ENCODE results near the gene TMTC1. TPM values are rescaled to one million over a fixed set of nuclear protein-coding genes. Genes with fewer than 3 reads are reported as not detected.
A peak's percentile ranks its signal among the peaks of the same experiment; 100 is the strongest.
"Not testable (repeated sequence)": the region's sequence is repeated elsewhere in the genome, so short reads cannot be mapped to it uniquely, and the experiment has no call there.

Gene TMTC1
- total RNA-seq, 1 experiment from 2014 or later: 4.8 TPM

DNA sequence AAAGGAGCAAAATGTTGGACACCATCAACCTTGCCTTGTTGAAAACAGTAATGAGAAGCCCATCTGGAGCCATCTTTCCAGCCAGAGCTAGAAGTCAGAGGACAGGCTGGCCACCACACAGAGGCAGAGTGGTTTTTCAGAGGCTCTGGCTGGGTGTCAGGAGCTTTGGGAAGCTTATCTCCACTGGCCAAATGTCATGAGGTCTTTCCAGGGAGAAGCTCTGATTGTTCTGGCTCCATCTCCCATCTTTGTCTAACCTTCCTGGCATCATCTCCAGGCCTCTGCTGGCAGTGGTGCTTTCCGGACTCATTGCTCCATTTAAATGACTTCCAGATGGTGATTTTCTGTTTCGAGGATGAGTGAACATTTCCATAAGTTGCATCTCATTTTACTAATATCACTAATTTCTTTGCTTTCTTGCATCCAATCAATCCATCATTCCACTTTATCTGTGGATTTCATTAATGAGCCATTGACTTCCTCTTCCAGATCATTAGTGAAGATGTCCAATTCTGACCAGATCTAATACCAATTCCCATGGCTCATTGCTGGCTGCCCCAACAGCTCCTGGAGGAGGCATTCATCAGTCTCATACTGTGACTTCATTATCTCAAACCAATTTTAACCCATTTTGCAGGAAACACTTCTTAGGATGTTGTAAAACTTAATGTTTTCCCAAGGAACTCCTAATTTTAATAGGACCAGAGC is 35.3 kb upstream of the TMTC1 start:
- Histone ChIP-seq H3K36me3 (ENCODE audit: low read depth) (no peaks in the 10 kb centered on the region), H3K27me3 (ENCODE audit: insufficient read depth, low read depth) (no peaks in the 10 kb centered on the region), H3K4me3 (no peak overlapping the region), H4K20me1 (ENCODE audit: insufficient read depth) (no peaks in the 10 kb centered on the region), H3K9me3 (ENCODE audit: insufficient read depth, low read depth) (no peaks in the 10 kb centered on the region), H3K9me2 (ENCODE audit: insufficient read depth) (peaks cover 5% of the 10 kb centered on the region; the same call in 1 of the 2 replicates), H3K79me2 (ENCODE audit: low read depth) (no peaks in the 10 kb centered on the region), H3K4me1 (replicated peaks; ENCODE audit: insufficient read depth) (no peaks in the 10 kb centered on the region), H3K27ac (no peak overlapping the region), H2AFZ (no peak overlapping the region), H3F3A (ENCODE audit: insufficient read depth, low read depth) (no peaks in the 10 kb centered on the region), H3K4me2 (no peak overlapping the region)
- intact Hi-C loops (cut with micrococcal nuclease; ENCODE audit: unreplicated experiment): no loop called here
- no TSS peak for BruUV-seq (replicated peaks)
- ChIA-PET POLR2A (ENCODE audit: unreplicated experiment) (no interaction called here), CTCF (no interaction called here)
- TF ChIP-seq EZH2 (IDR thresholded peaks at IDR 0.05; ENCODE audit: low read depth): no peak
- TF ChIP-seq, protein P1, sequence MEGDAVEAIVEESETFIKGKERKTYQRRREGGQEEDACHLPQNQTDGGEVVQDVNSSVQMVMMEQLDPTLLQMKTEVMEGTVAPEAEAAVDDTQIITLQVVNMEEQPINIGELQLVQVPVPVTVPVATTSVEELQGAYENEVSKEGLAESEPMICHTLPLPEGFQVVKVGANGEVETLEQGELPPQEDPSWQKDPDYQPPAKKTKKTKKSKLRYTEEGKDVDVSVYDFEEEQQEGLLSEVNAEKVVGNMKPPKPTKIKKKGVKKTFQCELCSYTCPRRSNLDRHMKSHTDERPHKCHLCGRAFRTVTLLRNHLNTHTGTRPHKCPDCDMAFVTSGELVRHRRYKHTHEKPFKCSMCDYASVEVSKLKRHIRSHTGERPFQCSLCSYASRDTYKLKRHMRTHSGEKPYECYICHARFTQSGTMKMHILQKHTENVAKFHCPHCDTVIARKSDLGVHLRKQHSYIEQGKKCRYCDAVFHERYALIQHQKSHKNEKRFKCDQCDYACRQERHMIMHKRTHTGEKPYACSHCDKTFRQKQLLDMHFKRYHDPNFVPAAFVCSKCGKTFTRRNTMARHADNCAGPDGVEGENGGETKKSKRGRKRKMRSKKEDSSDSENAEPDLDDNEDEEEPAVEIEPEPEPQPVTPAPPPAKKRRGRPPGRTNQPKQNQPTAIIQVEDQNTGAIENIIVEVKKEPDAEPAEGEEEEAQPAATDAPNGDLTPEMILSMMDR (conservative IDR thresholded peaks at IDR 0.05): no peak
- no peak for DNase-seq

DNA sequence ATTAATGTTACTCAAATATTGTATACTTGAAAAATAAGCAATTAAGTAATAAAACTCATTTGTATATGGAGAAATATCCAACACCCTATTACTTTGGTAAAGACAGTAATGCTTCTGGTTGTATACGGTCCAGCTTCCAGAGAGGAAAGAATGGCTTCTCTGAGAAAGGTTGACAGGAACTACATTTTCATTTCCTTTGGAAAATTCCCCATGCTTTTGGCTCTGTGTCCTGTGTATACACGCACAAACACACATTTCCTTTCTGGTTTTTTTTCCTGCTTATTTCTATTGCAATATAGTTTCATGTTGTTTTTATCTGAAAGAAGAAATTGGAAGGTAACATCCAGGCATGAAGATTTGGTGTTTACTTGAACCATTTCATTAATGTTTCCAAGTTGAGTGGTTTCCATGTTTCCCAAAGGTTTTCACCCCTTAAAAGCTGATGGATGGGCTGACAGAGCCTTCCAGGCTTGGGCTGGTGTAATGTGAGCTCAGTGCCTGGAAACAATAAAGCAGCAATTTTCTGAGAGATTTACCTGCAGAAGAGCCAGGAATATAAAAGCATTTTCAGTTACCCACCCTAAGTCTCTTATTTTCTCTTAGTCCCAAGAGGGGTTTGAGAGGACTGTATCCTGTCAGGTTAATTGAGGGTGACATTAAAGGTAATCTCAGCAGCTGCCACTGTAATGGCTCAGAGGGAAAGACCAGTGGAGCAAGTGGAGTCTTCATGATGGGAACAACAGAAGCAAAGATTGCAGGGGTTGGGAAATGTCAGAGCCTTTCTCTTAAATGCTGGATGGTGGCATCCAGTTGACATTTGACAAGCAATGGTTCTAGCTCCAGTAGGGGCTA is 33.4 kb upstream of the TMTC1 start:
- Histone ChIP-seq H3K4me2 (no peak overlapping the region), H3K9me3 (ENCODE audit: insufficient read depth, low read depth) (no peaks in the 10 kb centered on the region), H3K27ac (no peak overlapping the region), H3K4me1 (replicated peaks; ENCODE audit: insufficient read depth) (no peaks in the 10 kb centered on the region), H3F3A (ENCODE audit: insufficient read depth, low read depth) (no peaks in the 10 kb centered on the region), H4K20me1 (ENCODE audit: insufficient read depth) (no peaks in the 10 kb centered on the region), H3K27me3 (ENCODE audit: insufficient read depth, low read depth) (no peaks in the 10 kb centered on the region), H3K9me2 (ENCODE audit: insufficient read depth) (peaks cover 5% of the 10 kb centered on the region; the same call in 1 of the 2 replicates), H3K4me3 (no peak overlapping the region), H3K79me2 (ENCODE audit: low read depth) (no peaks in the 10 kb centered on the region), H2AFZ (no peak overlapping the region), H3K36me3 (ENCODE audit: low read depth) (no peaks in the 10 kb centered on the region)
- ChIA-PET POLR2A (ENCODE audit: unreplicated experiment) (no interaction called here), CTCF (no interaction called here)
- no TSS peak for BruUV-seq (replicated peaks)
- TF ChIP-seq, protein P1 (conservative IDR thresholded peaks at IDR 0.05): no peak
- TF ChIP-seq EZH2 (IDR thresholded peaks at IDR 0.05; ENCODE audit: low read depth): no peak
- intact Hi-C loops (cut with micrococcal nuclease; ENCODE audit: unreplicated experiment): no loop called here
- no peak for DNase-seq

DNA sequence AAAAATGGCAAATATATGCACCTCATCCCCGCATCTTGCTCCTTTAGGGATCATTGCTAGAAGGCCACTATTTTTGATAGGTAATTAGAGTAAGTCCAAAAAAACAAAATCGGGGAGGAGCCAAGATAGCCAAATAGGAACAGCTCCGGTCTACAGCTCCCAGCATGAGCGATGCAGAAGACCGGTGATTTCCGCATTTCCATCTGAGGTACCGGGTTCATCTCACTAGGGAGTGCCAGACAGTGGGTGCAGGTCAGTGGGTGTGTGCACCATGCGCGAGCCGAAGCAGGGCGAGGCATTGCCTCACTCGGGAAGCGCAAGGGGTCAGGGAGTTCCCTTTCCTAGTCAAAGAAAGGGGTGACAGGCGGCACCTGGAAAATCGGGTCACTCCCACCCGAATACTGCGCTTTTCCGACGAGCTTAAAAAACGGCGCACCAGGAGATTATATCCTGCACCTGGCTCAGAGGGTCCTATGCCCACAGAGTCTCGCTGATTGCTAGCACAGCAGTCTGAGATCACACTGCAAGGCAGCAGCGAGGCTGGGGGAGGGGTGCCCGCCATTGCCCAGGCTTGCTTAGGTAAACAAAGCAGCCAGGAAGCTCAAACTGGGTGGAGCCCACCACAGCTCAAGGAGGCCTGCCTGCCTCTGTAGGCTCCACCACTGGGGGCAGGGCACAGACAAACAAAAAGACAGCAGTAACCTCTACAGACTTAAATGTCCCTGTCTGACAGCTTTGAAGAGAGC is 26.0 kb upstream of the TMTC1 start:
- DNase-seq; H3K36me3 ChIP-seq (ENCODE audit: low read depth); CTCF ChIA-PET; POLR2A ChIA-PET (ENCODE audit: unreplicated experiment); H2AFZ ChIP-seq; H4K20me1 ChIP-seq (ENCODE audit: insufficient read depth); H3K27me3 ChIP-seq (ENCODE audit: insufficient read depth, low read depth); H3F3A ChIP-seq (ENCODE audit: insufficient read depth, low read depth); H3K9me2 ChIP-seq (ENCODE audit: insufficient read depth); BruUV-seq (replicated peaks); intact Hi-C loops (cut with micrococcal nuclease; ENCODE audit: unreplicated experiment); H3K79me2 ChIP-seq (ENCODE audit: low read depth); H3K27ac ChIP-seq; H3K9me3 ChIP-seq (ENCODE audit: insufficient read depth, low read depth): not testable (repeated sequence)
- Histone ChIP-seq H3K4me3 (peak overlapping the region; percentile 33; the same call in 1 of the 2 replicates), H3K4me2 (peak overlapping the region; percentile 56), H3K4me1 (replicated peaks; ENCODE audit: insufficient read depth) (peaks cover 32% of the 10 kb centered on the region)
